ENCODE data around the gene PITPNM3. TPM values are rescaled to one million over a fixed set of nuclear protein-coding genes. Genes with fewer than 3 reads are reported as not detected.

Gene PITPNM3
- total RNA-seq (2022; extraction: Qiagen RNA extraction; ENCODE audit: low read depth), result 1.8 to 2.5 TPM (median 2.1 TPM) in 5 replicates

DNA sequence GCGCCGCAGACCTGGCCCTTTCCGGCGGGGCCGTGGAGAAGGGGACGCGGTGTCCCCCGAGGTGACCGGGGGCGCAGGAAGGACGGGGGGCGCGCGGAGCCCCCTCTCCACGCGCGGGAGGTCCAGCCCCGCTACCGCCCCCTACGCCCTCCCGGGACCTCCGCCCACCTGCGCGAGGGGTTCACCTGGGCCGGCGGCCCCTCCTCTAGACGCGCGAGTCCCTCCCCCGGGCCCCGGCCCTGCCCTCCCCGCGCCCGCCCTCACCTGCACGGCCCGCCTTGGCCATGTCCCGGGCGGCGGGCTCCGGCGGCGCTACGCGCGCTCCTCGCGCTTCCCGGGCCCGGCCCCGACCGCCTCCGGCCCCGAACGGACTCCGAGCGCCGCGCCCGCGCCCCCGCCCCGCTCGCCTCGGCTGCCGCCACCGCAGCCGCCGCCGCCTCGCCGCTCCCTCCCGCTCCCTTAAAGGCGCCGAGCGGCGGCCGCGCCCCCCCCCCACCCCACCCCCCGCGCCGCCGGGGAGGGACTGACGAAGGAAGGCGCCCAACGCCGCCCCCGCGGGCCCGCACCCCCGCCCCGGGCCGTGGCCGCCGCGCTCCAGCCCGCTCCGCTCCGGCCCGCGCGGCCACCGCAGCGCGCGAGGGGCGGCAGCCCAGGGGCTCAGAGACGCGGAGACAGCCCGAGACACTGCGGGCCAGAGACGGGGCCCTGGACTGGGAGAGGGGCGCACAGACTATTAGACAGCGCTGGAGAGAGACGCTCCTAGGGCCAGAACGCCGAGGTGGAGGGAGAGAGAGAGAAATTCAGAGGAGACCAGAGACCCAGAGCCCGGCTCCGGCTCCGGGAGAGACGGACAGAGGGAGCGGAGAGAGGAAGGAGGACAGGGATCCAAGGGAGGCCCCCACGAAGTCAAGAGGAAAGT lies at the start of gene PITPNM3:
PITPNM3 (minus strand) TSS at position 435 of the 919 bp plus-strand sequence; CDS start at position 286, 149 bp downstream.

DNA sequence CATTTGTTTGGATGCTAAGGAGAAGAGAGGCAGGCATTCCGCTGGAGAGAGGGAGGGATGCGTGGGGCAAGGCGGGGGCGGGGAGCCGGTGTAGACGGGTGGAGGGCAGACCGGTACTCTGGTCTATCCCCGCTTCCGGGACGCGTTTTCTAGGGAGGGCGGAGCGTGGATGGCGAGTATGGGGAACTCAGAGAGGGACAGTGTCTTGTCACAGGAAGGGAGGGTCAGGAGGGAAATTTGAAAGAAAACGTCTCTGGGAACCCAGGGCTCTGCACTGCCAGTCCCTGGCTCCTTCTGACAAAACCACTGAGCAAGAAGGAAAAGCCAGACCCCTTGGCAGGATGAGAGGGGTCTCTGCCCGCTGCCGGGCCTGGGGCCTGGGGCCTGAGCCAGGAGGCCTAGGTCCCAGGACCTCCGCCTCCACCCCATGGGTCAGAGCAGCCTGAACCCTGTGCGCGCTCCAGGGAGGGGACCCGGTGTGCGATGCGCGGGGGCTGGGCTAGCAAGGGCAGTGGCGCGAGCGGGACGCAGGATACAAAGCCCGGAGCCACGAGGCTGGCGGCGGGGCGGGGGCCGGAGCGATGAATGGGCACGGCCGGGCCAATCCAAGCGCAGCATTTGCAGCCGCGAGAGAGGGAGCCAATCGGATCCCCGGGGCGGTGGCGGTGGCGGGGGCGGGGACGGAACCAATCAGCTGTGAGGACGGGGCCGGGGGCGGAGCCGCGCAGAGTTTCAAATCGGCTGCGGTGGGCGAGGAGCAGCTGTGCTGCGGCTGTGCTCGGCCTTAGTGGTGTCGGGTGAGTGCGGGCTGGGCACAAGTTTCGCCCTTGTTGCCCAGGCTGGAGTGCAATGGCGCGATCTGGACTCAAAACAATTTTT lies 112.4 kb downstream of the PITPNM3 start, which contains the start of gene PIMREG:
PIMREG (plus strand) TSS at position 764 of the 879 bp plus-strand sequence. CDS start 656 bp downstream, outside the sequence.

DNA sequence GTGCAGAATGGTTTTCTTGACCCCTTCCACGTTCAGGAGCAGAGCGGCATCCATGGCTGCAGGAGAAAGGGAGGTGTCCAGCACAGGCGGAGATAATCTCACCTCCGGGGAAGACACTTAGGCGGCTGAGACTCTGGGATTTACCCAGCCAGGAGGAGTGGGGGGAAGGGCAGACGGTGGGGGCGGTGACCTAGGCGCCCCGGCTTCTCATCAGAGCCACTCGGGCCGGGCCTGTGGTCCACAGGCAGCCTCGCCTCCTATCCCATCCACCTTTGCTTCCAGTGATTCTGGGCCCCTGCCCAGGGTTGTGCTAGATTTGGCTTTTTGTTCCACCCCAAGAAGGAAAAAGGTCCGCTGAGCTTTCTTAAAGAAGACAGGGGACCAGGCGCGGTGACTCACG lies 121.3 kb downstream of the PITPNM3 start, which contains the start of gene AIPL1:
AIPL1 (minus strand) TSS at position 71 of the 400 bp plus-strand sequence; CDS start at position 54, 17 bp downstream.

Other genes starting within 250 kb of the PITPNM3 start
- 0.05 TPM in 1 of 5 replicates, not detected in the others for gene AIPL1, start 121.4 kb downstream of the PITPNM3 start, total RNA-seq (2022; extraction: Qiagen RNA extraction; ENCODE audit: low read depth)
- gene PIMREG, start 112.1 kb downstream of the PITPNM3 start, total RNA-seq (2022; extraction: Qiagen RNA extraction; ENCODE audit: low read depth), result 40.3 to 52.0 TPM (median 48.4 TPM) in 5 replicates
- gene KIAA0753, start 84.2 kb upstream of the PITPNM3 start, total RNA-seq (2022; extraction: Qiagen RNA extraction; ENCODE audit: low read depth), result 16.9 to 23.2 TPM (median 18.6 TPM) in 5 replicates
- 388 to 481 TPM (median 445 TPM) in 5 replicates for gene TXNDC17, start 84.5 kb upstream of the PITPNM3 start, total RNA-seq (2022; extraction: Qiagen RNA extraction; ENCODE audit: low read depth)
- gene MED31, start 95.0 kb upstream of the PITPNM3 start, total RNA-seq (2022; extraction: Qiagen RNA extraction; ENCODE audit: low read depth), result 20.9 to 33.1 TPM (median 31.0 TPM) in 5 replicates
- gene C17orf100, start 95.2 kb upstream of the PITPNM3 start, total RNA-seq (2022; extraction: Qiagen RNA extraction; ENCODE audit: low read depth), result 1.8 to 2.9 TPM (median 2.5 TPM) in 5 replicates
- gene SLC13A5, start 156.8 kb upstream of the PITPNM3 start, total RNA-seq (2022; extraction: Qiagen RNA extraction; ENCODE audit: low read depth), result 0.20 to 0.30 TPM (median 0.25 TPM) in 4 of 5 replicates, not detected in the other
- gene XAF1, start 199.5 kb upstream of the PITPNM3 start, total RNA-seq (2022; extraction: Qiagen RNA extraction; ENCODE audit: low read depth), result not detected in 5 replicates
- gene FBXO39, start 219.7 kb upstream of the PITPNM3 start, total RNA-seq (2022; extraction: Qiagen RNA extraction; ENCODE audit: low read depth), result not detected in 5 replicates